ENCODE measurements around the gene IL1RAP.

The IL1RAP gene

GRCh38 chr3:190686011-190686410 is 172.1 kb downstream of the IL1RAP start:
- TF ChIP-seq, protein P1, sequence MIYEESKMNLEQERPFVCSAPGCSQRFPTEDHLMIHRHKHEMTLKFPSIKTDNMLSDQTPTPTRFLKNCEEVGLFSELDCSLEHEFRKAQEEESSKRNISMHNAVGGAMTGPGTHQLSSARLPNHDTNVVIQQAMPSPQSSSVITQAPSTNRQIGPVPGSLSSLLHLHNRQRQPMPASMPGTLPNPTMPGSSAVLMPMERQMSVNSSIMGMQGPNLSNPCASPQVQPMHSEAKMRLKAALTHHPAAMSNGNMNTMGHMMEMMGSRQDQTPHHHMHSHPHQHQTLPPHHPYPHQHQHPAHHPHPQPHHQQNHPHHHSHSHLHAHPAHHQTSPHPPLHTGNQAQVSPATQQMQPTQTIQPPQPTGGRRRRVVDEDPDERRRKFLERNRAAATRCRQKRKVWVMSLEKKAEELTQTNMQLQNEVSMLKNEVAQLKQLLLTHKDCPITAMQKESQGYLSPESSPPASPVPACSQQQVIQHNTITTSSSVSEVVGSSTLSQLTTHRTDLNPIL (CRISPR knock-in tag; IDR thresholded peaks at IDR 0.05; ENCODE audit: low read depth): no peak
- TF ChIP-seq PPARA (CRISPR knock-in tag; IDR thresholded peaks at IDR 0.05; ENCODE audit: borderline replicate concordance) (no peak), ZFP3 (CRISPR knock-in tag; IDR thresholded peaks at IDR 0.05) (no peak), RARB (CRISPR knock-in tag; IDR thresholded peaks at IDR 0.05) (no peak), ESRRG (CRISPR knock-in tag; IDR thresholded peaks at IDR 0.05) (no peak), ZNF8 (CRISPR knock-in tag; IDR thresholded peaks at IDR 0.05) (no peak), ARNTL (CRISPR knock-in tag; IDR thresholded peaks at IDR 0.05; ENCODE audit: borderline replicate concordance, low read depth) (no peak), SNAI2 (CRISPR knock-in tag; IDR thresholded peaks at IDR 0.05) (no peak), TOX (CRISPR knock-in tag; IDR thresholded peaks at IDR 0.05; ENCODE audit: borderline replicate concordance) (no peak), BACH2 (CRISPR knock-in tag; IDR thresholded peaks at IDR 0.05; ENCODE audit: borderline replicate concordance) (no peak), ZNF70 (CRISPR knock-in tag; IDR thresholded peaks at IDR 0.05) (no peak)
- ATAC-seq: no peak

GRCh38 chr3:190690246-190690645 is 176.4 kb downstream of the IL1RAP start:
- no peak for TF ChIP-seq SNAI2 (CRISPR knock-in tag; IDR thresholded peaks at IDR 0.05)
- no peak for TF ChIP-seq OSR1 (CRISPR knock-in tag; IDR thresholded peaks at IDR 0.05)
- no peak for TF ChIP-seq ZNF70 (CRISPR knock-in tag; IDR thresholded peaks at IDR 0.05)
- no peak for TF ChIP-seq TOX (CRISPR knock-in tag; IDR thresholded peaks at IDR 0.05; ENCODE audit: borderline replicate concordance)
- ATAC-seq: no peak

DNA sequence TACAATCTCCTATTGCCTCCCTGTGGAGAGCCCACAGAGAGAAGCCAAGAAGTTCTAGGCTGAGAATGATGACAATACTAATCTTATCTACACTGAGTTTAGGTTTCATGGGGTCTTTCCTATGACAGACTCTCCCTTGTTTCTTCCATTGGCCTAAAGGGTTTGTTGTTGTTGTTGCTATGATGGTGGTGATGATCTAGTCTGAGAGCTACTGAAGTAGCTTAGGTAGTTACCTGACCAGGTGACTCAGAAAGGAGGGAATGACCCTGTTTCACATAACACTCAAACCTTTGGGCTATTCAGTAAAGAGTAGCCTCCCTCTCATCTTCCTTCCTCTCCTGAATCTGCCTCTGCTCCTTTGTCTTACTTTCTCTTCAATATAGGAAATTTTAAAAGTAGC is 178.4 kb downstream of the IL1RAP start:
- no peak for ATAC-seq
- TF ChIP-seq ZC3H10 (CRISPR knock-in tag; IDR thresholded peaks at IDR 0.05): no peak
- no peak for TF ChIP-seq GLIS3 (CRISPR knock-in tag; IDR thresholded peaks at IDR 0.05)
- TF ChIP-seq ESRRG (CRISPR knock-in tag; IDR thresholded peaks at IDR 0.05): no peak
- no peak for TF ChIP-seq ISL1 (CRISPR knock-in tag; IDR thresholded peaks at IDR 0.05)
- TF ChIP-seq, protein P2, sequence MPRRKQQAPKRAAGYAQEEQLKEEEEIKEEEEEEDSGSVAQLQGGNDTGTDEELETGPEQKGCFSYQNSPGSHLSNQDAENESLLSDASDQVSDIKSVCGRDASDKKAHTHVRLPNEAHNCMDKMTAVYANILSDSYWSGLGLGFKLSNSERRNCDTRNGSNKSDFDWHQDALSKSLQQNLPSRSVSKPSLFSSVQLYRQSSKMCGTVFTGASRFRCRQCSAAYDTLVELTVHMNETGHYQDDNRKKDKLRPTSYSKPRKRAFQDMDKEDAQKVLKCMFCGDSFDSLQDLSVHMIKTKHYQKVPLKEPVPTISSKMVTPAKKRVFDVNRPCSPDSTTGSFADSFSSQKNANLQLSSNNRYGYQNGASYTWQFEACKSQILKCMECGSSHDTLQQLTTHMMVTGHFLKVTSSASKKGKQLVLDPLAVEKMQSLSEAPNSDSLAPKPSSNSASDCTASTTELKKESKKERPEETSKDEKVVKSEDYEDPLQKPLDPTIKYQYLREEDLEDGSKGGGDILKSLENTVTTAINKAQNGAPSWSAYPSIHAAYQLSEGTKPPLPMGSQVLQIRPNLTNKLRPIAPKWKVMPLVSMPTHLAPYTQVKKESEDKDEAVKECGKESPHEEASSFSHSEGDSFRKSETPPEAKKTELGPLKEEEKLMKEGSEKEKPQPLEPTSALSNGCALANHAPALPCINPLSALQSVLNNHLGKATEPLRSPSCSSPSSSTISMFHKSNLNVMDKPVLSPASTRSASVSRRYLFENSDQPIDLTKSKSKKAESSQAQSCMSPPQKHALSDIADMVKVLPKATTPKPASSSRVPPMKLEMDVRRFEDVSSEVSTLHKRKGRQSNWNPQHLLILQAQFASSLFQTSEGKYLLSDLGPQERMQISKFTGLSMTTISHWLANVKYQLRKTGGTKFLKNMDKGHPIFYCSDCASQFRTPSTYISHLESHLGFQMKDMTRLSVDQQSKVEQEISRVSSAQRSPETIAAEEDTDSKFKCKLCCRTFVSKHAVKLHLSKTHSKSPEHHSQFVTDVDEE (CRISPR knock-in tag; IDR thresholded peaks at IDR 0.05): no peak
- TF ChIP-seq SNAI2 (CRISPR knock-in tag; IDR thresholded peaks at IDR 0.05): no peak
- TF ChIP-seq, protein P1 (CRISPR knock-in tag; IDR thresholded peaks at IDR 0.05; ENCODE audit: low read depth): no peak
- TF ChIP-seq ZFP3 (CRISPR knock-in tag; IDR thresholded peaks at IDR 0.05): no peak
- TF ChIP-seq RARB (CRISPR knock-in tag; IDR thresholded peaks at IDR 0.05): no peak

DNA sequence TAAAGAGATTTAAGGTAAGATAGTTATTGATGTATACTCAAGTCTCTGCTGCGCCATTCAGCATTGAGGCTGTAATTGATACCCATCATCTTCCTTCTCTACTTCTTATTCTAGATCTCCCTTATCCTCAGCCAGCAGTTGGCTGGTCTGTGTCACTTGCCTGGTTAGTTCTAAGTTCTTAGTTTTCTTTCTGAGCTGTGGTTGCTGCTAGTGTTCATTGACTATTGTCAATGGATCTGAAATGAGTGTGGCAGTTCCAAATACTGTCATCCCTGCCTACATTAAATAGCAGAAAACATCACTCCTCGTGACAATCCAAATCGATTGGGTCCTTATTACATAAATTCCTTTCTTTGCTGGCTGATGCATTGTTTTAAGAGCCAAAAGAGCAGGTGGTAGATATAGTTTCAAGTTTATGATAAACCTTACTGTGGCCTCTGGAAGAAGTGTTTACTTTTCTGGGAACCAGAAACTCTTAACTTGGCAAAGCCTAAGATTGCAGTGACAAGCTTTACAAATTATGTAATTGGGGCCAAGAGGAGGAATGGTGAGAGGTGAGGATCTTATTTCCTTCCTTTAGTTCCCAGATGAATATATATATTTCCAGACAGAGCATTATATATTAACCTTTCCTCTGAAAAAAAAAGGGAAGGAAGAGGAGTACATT is 180.6 kb downstream of the IL1RAP start:
- no peak for TF ChIP-seq ZNF8 (CRISPR knock-in tag; IDR thresholded peaks at IDR 0.05)
- TF ChIP-seq, protein P1 (CRISPR knock-in tag; IDR thresholded peaks at IDR 0.05; ENCODE audit: low read depth): no peak
- TF ChIP-seq TCF4 (CRISPR knock-in tag; IDR thresholded peaks at IDR 0.05; ENCODE audit: borderline replicate concordance): no peak
- TF ChIP-seq RARB (CRISPR knock-in tag; IDR thresholded peaks at IDR 0.05): no peak
- TF ChIP-seq ZFP30 (CRISPR knock-in tag; IDR thresholded peaks at IDR 0.05): no peak
- no peak for TF ChIP-seq ZFP3 (CRISPR knock-in tag; IDR thresholded peaks at IDR 0.05)
- TF ChIP-seq ARNTL (CRISPR knock-in tag; IDR thresholded peaks at IDR 0.05; ENCODE audit: borderline replicate concordance, low read depth): no peak
- TF ChIP-seq ZC3H10 (CRISPR knock-in tag; IDR thresholded peaks at IDR 0.05): no peak
- no peak for TF ChIP-seq ESRRG (CRISPR knock-in tag; IDR thresholded peaks at IDR 0.05)
- TF ChIP-seq POU6F1 (CRISPR knock-in tag; IDR thresholded peaks at IDR 0.05; ENCODE audit: borderline replicate concordance, low read depth): no peak
- TF ChIP-seq, protein P3, sequence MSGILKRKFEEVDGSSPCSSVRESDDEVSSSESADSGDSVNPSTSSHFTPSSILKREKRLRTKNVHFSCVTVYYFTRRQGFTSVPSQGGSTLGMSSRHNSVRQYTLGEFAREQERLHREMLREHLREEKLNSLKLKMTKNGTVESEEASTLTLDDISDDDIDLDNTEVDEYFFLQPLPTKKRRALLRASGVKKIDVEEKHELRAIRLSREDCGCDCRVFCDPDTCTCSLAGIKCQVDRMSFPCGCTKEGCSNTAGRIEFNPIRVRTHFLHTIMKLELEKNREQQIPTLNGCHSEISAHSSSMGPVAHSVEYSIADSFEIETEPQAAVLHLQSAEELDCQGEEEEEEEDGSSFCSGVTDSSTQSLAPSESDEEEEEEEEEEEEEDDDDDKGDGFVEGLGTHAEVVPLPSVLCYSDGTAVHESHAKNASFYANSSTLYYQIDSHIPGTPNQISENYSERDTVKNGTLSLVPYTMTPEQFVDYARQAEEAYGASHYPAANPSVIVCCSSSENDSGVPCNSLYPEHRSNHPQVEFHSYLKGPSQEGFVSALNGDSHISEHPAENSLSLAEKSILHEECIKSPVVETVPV (CRISPR knock-in tag; IDR thresholded peaks at IDR 0.05): no peak
- no peak for TF ChIP-seq OSR1 (CRISPR knock-in tag; IDR thresholded peaks at IDR 0.05)
- no peak for TF ChIP-seq GLIS3 (CRISPR knock-in tag; IDR thresholded peaks at IDR 0.05)
- no peak for TF ChIP-seq ZNF70 (CRISPR knock-in tag; IDR thresholded peaks at IDR 0.05)
- TF ChIP-seq ISL1 (CRISPR knock-in tag; IDR thresholded peaks at IDR 0.05): no peak
- ATAC-seq: no peak

All from SK-N-SH treated with all-trans-retinoic acid at 6 μM for 48 hours (cell line).